Natural killer cell (primary cell): ENCODE data around the gene POLR2E. TPM values are rescaled to one million over a fixed set of nuclear protein-coding genes. Genes with fewer than 3 reads are reported as not detected.
A peak's percentile ranks its signal among the peaks of the same experiment; 100 is the strongest.

Experiments
- ATAC-seq, 3 donors: fragments of 150-1000 bp in 2 of 3; fragments of 200-7000 bp in 1 of 3; cut with Tn5 transposase; 1 replicate in 1 of 3; 2 replicates in 2 of 3; pipeline ENCODE4 v1.10.0; 2021; ENCODE audit warnings: mild to moderate bottlenecking in 2 of 3, moderate library complexity in 2 of 3
- DNase-seq, 2 donors: peaks; one replicate each; pipeline versions ENCODE4 v3.0.0 to v3.0.0-alpha.2; 2013 to 2021; ENCODE audit warnings: mixed read lengths in 1 of 2
- H3K27ac ChIP-seq: one replicate; pipeline ENCODE4 v1.5.1; 2013; ENCODE audit warnings: mild to moderate bottlenecking, low read length
- H3K27me3 ChIP-seq: one replicate; pipeline ENCODE4 v1.6.1; 2013; ENCODE audit warnings: low read length; ENCODE audit not compliant: control insufficient read depth, insufficient read depth
- H3K36me3 ChIP-seq: one replicate; pipeline ENCODE4 v1.6.1; 2013; ENCODE audit warnings: low read length; ENCODE audit not compliant: control insufficient read depth, insufficient read depth
- H3K4me1 ChIP-seq: one replicate; pipeline ENCODE4 v1.6.1; 2013; ENCODE audit warnings: low read length; ENCODE audit not compliant: control insufficient read depth, insufficient read depth
- H3K4me3 ChIP-seq: one replicate; pipeline ENCODE4 v1.5.1; 2013; ENCODE audit warnings: low read length
- H3K9me3 ChIP-seq: one replicate; pipeline ENCODE4 v1.6.1; 2013; ENCODE audit warnings: low read length; ENCODE audit not compliant: control insufficient read depth, insufficient read depth
- H3K27ac Mint-ChIP-seq, 2 donors: one replicate each; pipeline ENCODE4 v1.8.0; 2022; ENCODE audit warnings: mild to moderate bottlenecking in 2 of 2, mixed read lengths in 2 of 2, moderate library complexity in 1 of 2
- H3K27me3 Mint-ChIP-seq, 2 donors: one replicate each; pipeline ENCODE4 v1.8.0; 2022; ENCODE audit warnings: low read depth in 2 of 2, mixed read lengths in 2 of 2
- H3K36me3 Mint-ChIP-seq: one replicate; pipeline ENCODE4 v1.8.0; 2022; ENCODE audit warnings: mixed read lengths
- H3K4me1 Mint-ChIP-seq, 2 donors: one replicate each; pipeline ENCODE4 v1.8.0; 2022; ENCODE audit warnings: mixed read lengths in 2 of 2
- H3K4me3 Mint-ChIP-seq: one replicate; pipeline ENCODE4 v1.8.0; 2022; ENCODE audit warnings: mild to moderate bottlenecking, moderate library complexity, mixed read lengths
- H3K9me3 Mint-ChIP-seq, 2 donors: one replicate each; pipeline ENCODE4 v1.8.0; 2022; ENCODE audit warnings: mixed read lengths in 2 of 2
- WGBS: methylation state at CpG from one replicate; pipeline ENCODE4 v1.1.7; 2013; ENCODE audit warnings: missing lambda C conversion rate; ENCODE audit not compliant: insufficient coverage; 5-methylcytosine and 5-hydroxymethylcytosine counted together
- intact Hi-C: fragments of 100-400 bp; cut with micrococcal nuclease; formaldehyde crosslinking; loops from one replicate; pipeline ENCODE4 v1.14.2; 2022
- total RNA-seq, 4 donors: library from RNA; stranded (reverse); fragments of 120-200 nt in 1 of 4; gene quantifications; one replicate each; pipeline versions ENCODE4 v1.2.3 to v1.2.4, GENCODE V29; 2013 to 2022
- TF ChIP-seq, protein P1 (sequence below): fragments of 200-600 bp; IDR thresholded peaks from one replicate; pipeline ENCODE4 v1.8.0; 2022; ENCODE audit warnings: antibody characterized with exemption

POLR2E gene
- 100 to 1,000 TPM in 1 of 3 donors, 10 to 100 TPM in 2; 77.3 to 105 (median 91.6) TPM for total RNA-seq
- total RNA-seq (2013) = 39.7 TPM

DNA sequence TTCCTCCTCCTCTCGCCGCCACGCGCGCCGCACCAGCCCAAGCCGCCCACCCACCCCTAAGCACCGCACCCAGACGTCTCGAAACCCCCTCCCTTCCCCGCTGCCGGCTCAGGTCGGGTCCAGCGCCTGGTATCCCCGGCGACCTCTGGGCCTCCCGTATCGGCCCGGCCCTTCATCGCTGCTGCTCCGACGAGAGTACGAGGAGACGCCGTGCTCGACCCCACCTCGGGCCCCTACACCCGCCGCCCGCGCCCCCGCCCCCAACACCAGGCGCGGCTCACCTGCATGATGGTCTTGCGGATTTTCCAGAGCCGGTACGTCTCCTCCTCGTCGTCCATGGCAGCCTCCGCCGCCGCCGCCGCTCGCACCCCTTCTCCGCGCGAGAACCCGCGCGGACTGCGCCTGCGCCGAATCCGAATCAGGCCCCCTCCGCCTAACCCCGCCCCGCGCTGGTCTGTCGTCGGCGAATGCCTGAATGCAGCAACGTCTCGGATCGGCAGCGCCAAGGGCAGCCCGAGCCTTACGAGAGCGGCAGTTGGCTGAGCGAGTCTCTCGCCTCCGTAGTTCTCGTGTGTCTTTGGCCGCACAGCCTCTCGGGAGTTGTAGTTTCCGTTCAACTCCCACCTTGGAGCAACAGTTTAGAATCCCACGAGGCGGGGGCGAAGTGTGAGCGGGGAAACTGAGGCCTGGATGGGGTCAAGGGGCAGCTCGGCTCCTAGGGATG lies at the start of gene POLR2E:
Gene POLR2E, minus strand, starts transcription at position 398 of the 724 bp plus-strand sequence. Its CDS starts 60 bp downstream, at position 338.
- TF ChIP-seq, protein P1, sequence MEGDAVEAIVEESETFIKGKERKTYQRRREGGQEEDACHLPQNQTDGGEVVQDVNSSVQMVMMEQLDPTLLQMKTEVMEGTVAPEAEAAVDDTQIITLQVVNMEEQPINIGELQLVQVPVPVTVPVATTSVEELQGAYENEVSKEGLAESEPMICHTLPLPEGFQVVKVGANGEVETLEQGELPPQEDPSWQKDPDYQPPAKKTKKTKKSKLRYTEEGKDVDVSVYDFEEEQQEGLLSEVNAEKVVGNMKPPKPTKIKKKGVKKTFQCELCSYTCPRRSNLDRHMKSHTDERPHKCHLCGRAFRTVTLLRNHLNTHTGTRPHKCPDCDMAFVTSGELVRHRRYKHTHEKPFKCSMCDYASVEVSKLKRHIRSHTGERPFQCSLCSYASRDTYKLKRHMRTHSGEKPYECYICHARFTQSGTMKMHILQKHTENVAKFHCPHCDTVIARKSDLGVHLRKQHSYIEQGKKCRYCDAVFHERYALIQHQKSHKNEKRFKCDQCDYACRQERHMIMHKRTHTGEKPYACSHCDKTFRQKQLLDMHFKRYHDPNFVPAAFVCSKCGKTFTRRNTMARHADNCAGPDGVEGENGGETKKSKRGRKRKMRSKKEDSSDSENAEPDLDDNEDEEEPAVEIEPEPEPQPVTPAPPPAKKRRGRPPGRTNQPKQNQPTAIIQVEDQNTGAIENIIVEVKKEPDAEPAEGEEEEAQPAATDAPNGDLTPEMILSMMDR = no peak
- intact Hi-C loops = loop anchor here (1.0 kb wide), 1 partner anchor 8 kb away; the partner anchor contains the start of gene GPX4
- H3K27ac Mint-ChIP-seq = peak within 1 kb of the TSS; percentile 64 to 93
- Histone ChIP-seq H3K27me3 (no peaks in the 10 kb centered on the region), H3K4me3 (peak within 1 kb of the TSS; percentile 94), H3K27ac (peak within 1 kb of the TSS; percentile 56), H3K9me3 (no peaks in the 10 kb centered on the region), H3K36me3 (peaks cover 18% of the 10 kb centered on the region), H3K4me1 (peaks cover 33% of the 10 kb centered on the region)
- under 1% methylated on average over 81 of the region's 81 CpGs for WGBS
- no peaks in the 10 kb centered on the region for H3K36me3 Mint-ChIP-seq
- H3K9me3 Mint-ChIP-seq = no peaks in the 10 kb centered on the region
- peak within 1 kb of the TSS; percentile 93 for H3K4me3 Mint-ChIP-seq
- DNase-seq (peak; percentile 98 to 99), ATAC-seq (peak; percentile 98 to 100 (median 99))
- H3K27me3 Mint-ChIP-seq = no peaks in the 10 kb centered on the region
- H3K4me1 Mint-ChIP-seq = peaks cover 8 to 41% of the 10 kb centered on the region in 2 donors

DNA sequence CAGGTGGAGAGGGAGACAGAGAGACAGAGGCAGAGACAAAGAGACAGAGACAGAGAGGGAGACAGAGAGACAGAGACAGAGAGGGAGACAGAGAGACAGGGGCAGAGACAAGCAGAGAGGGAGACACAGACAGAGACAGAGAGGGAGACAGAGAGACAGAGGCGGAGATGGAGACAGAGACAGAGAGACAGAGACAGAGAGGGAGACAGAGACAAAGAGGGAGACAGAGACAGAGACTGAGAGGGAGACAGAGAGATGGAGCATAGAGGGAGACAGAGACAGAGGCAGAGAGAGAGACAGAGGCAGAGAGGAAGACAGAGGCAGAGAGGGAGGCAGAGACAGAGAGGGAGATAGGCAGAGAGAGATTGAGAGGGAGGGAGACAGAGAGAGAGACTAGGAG lies 49.6 kb upstream of the POLR2E start:
- Mint-ChIP-seq H3K36me3 (no peaks in the 10 kb centered on the region), H3K27ac (peak overlapping the region; percentile 35 to 54), H3K4me3 (no peak overlapping the region), H3K27me3 (no peaks in the 10 kb centered on the region), H3K4me1 (peaks cover 12 to 21% of the 10 kb centered on the region in 2 donors), H3K9me3 (peaks cover 0 to 3% of the 10 kb centered on the region in 2 donors)
- DNase-seq = no peak
- H3K27me3 ChIP-seq = no peaks in the 10 kb centered on the region
- no peaks in the 10 kb centered on the region for H3K4me1 ChIP-seq
- no peak overlapping the region for H3K4me3 ChIP-seq
- 98% methylated on average over 1 of the region's 1 CpG for WGBS
- H3K36me3 ChIP-seq = peaks cover 17% of the 10 kb centered on the region
- intact Hi-C loops = no loop called here
- H3K9me3 ChIP-seq = no peaks in the 10 kb centered on the region
- TF ChIP-seq, protein P1 = no peak
- ATAC-seq = no peak
- no peak overlapping the region for H3K27ac ChIP-seq

DNA sequence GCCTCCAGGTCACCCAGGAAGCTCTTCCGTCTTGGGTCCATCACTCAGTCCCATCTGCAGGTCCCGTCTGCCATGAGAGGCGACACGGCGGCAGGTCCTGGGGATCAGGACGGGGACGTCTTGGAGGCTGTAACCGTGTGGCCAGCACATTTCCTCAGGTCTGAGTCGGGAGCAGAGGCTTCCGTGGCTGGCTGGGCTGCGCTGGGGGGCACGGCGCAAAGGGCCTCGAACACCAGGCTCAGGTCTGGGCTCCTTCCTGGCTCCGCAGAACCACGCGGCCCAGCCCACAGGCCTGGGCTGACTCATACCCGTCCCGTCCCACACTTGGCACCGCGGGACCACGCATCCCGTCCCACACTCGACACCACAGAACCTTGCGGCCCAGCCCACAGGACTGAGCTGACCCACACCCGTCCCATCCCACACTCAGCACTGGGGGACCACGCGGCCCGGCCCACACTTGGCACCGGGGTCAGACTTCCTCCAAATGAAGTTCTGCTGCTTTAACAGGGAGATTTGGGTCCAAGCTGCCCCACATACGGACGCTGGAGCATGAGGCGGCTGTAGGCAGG lies 48.7 kb upstream of the POLR2E start:
- no peak overlapping the region for H3K27ac ChIP-seq
- TF ChIP-seq, protein P1 = no peak
- H3K36me3 ChIP-seq = peaks cover 14% of the 10 kb centered on the region
- Mint-ChIP-seq H3K36me3 (no peaks in the 10 kb centered on the region), H3K4me3 (no peak overlapping the region), H3K27me3 (no peaks in the 10 kb centered on the region), H3K4me1 (peaks cover 12 to 17% of the 10 kb centered on the region in 2 donors), H3K9me3 (peaks cover 0 to 3% of the 10 kb centered on the region in 2 donors), H3K27ac (peak overlapping the region in 1 of 2 donors; percentile 54)
- no peaks in the 10 kb centered on the region for H3K27me3 ChIP-seq
- H3K4me1 ChIP-seq = no peaks in the 10 kb centered on the region
- intact Hi-C loops = no loop called here
- no peak for DNase-seq
- H3K4me3 ChIP-seq = no peak overlapping the region
- no peaks in the 10 kb centered on the region for H3K9me3 ChIP-seq
- ATAC-seq = no peak
- 91% methylated on average over 33 of the region's 33 CpGs for WGBS
